AG20443 (cell line): ENCODE measurements around the gene PHPT1.

Experiments used
- DNase-seq: peaks from one replicate; pipeline ENCODE4 v3.0.0; 2012; ENCODE audit warnings: low spot score, mixed read lengths

Gene PHPT1

GRCh38 chr9:136886610-136887597, 37.7 kb downstream of the PHPT1 start:
- peak; percentile 86 for DNase-seq

DNA sequence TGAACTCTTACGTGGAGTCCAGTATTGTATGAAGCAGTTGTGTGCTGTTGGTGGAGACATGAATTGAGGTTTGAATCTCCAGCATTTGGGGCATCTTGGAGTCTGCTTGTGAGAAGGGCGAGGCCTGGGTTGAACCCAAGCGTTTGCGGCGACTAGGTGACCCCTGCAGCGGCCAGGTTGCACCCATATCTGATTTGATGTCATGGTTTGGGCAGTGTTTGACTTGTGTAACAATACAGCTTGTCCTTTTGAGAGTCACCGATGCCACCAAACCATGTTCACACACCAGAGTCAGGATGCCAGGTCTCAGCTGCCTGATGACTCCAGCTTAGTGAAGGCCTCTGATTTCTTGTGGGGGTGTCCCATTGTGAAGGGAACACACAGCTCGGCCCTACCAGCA, 39.2 kb downstream of the PHPT1 start:
- no peak for DNase-seq

DNA sequence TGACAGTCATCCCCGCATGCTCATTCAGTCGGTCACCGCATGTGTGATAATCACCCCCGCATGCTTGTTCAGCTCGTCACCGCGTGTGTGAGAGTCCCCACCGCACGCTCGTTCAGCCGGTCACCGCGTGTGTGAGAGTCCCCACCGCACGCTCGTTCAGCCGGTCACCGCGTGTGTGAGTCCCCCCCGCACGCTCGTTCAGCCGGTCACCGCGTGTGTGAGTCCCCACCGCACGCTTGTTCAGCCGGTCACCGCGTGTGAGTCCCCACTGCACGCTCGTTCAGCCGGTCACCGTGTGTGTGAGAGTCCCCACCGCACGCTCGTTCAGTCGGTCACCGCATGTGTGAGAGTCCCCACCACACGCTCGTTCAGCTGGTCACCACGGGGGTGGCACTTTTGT, 40.6 kb downstream of the PHPT1 start:
- DNase-seq, result no peak

DNA sequence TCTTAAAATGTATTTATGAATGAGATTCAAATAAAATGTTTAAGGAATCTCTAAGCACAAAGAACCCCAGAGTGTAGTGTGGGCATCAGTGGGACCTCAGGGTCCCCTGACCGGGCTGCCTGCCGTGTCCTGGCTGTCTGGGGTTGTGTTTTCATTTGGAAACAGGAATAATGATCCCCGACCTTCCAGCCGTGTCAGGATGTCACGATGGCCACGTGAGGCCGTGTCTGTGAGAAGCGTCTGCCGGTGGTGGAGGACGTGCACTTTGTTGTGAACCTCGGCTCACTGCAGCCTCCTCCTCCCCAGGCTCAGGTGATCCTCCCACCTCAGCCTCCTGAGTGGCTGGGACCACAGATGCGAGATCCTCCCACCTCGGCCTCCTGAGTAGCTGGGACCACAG, 41.5 kb downstream of the PHPT1 start:
- DNase-seq, result no peak

DNA sequence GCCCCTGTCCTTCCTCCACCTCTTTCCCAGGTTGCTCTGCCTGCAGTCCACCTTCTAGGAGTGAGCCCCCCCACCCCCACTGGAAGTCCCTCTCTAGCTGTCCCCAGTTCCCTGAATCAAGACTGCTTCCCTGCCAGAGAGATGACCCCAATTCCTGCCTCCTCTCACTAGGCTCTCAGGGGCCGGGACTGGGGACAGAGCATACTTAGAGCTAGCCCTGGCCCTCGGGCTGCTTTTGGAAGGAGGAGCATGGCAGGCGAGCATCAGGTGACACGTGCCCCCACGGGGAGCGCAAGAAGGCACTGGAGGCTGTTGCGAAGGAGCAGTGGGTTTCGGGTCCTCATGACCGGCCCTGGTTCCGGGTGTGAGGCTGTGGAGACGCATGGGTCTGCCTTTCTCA, 46.8 kb downstream of the PHPT1 start:
- no peak for DNase-seq

GRCh38 chr9:136898483-136899100, 49.4 kb downstream of the PHPT1 start:
- DNase-seq, result no peak

DNA sequence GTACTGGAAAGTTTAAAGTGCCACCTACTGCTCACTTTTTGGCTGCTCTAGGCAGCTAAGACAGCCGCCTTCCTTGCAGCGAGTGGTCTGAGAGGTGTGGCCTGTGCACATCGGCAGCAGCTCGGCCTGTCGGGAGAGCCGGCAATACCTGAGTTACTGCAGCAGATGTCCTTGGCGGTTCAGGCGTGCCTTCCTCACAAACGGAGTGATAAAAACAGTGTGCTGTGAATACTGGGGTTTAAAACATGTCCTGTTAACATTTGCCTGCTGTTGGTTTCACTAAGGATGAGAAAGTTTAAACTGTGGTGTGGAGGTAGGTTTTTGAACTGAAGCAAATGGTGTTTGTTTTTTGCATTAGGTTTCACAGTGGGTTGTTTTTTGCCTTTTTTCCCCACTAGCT, 50.0 kb downstream of the PHPT1 start:
- DNase-seq, result no peak

- DNase-seq, result no peak
Measured at GRCh38 chr9:136900556-136900955, 51.3 kb downstream of the PHPT1 start.
